Activated B cell treated with CpG ODN at 0.5 μM for 24 hours (primary cell): ENCODE results near the gene CCDC33. TPM values are rescaled to one million over a fixed set of nuclear protein-coding genes. Genes with fewer than 3 reads are reported as not detected.

Experiments
- ATAC-seq: fragments of 200-7000 bp; cut with Tn5 transposase; one replicate; pipeline ENCODE4 v1.10.0; 2021; ENCODE audit warnings: low read depth, mild to moderate bottlenecking, moderate library complexity
- CTCF ChIA-PET: fragments of 350-600 bp; sonication (Branson Sonifier 250); formaldehyde crosslinking; loops from one replicate; lab custom pipeline; 2021; ENCODE audit warnings: antibody characterized with exemption; lab: Charles Lee
- POLR2A ChIA-PET: fragments of 350-600 bp; sonication (Branson Sonifier 250); formaldehyde crosslinking; loops from one replicate; lab custom pipeline; 2021; ENCODE audit warnings: antibody characterized with exemption; lab: Charles Lee
- DNase-seq: peaks from one replicate; pipeline ENCODE4 v3.0.0; 2022
- H3K27ac Mint-ChIP-seq: one replicate; pipeline ENCODE4 v1.8.0; 2020; ENCODE audit warnings: mixed read lengths
- H3K27me3 Mint-ChIP-seq: one replicate; pipeline ENCODE4 v1.8.0; 2021; ENCODE audit warnings: mixed read lengths
- H3K36me3 Mint-ChIP-seq: one replicate; pipeline ENCODE4 v1.8.0; 2021; ENCODE audit warnings: low read depth, mixed read lengths
- H3K4me1 Mint-ChIP-seq: one replicate; pipeline ENCODE4 v1.8.0; 2021; ENCODE audit warnings: mixed read lengths
- H3K4me3 Mint-ChIP-seq: one replicate; pipeline ENCODE4 v1.8.0; 2020; ENCODE audit warnings: mild to moderate bottlenecking, mixed read lengths
- H3K9me3 Mint-ChIP-seq: one replicate; pipeline ENCODE4 v1.8.0; 2020; ENCODE audit warnings: mixed read lengths
- intact Hi-C: fragments of 100-400 bp; cut with micrococcal nuclease; formaldehyde crosslinking; loops from one replicate; pipeline ENCODE4 v1.15.1; 2024
- total RNA-seq: library from RNA; stranded (reverse); gene quantifications from 2 replicates; pipeline ENCODE4 v1.2.3, GENCODE V29; 2022
- TF ChIP-seq, protein P1 (sequence below): fragments of 200-600 bp; IDR thresholded peaks from one replicate; pipeline ENCODE4 v1.8.0; 2022; ENCODE audit warnings: antibody characterized with exemption, mild to moderate bottlenecking

The CCDC33 gene
- total RNA-seq, 1 donor from 2014 or later: not detected

DNA sequence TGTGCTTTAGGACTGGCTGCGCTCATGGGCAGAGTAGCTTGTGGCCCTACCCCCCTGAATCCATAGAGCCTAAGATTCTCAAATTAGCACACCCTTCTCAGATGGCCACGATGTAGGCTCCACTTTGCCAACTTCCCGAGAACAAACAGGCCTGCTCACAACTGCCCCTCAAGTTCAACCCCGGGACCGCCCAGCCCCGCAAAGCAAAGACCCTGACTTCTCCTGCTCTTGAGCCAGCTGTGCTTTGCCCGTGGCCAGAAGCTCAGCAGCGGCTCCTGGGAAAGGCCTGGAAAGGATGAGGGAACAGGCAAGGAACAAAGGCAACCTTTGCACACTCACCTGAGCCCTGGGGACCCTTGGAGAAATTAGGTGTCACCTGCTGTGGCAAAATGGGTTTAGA lies 99.3 kb downstream of the CCDC33 start:
- intact Hi-C loops: no loop called here
- Mint-ChIP-seq H3K4me3 (no peak overlapping the region), H3K9me3 (no peaks in the 10 kb centered on the region), H3K27me3 (no peaks in the 10 kb centered on the region), H3K36me3 (no peaks in the 10 kb centered on the region), H3K4me1 (no peaks in the 10 kb centered on the region), H3K27ac (no peak overlapping the region)
- POLR2A ChIA-PET: no interaction called here
- DNase-seq (no peak), ATAC-seq (no peak)
- TF ChIP-seq, protein P1, sequence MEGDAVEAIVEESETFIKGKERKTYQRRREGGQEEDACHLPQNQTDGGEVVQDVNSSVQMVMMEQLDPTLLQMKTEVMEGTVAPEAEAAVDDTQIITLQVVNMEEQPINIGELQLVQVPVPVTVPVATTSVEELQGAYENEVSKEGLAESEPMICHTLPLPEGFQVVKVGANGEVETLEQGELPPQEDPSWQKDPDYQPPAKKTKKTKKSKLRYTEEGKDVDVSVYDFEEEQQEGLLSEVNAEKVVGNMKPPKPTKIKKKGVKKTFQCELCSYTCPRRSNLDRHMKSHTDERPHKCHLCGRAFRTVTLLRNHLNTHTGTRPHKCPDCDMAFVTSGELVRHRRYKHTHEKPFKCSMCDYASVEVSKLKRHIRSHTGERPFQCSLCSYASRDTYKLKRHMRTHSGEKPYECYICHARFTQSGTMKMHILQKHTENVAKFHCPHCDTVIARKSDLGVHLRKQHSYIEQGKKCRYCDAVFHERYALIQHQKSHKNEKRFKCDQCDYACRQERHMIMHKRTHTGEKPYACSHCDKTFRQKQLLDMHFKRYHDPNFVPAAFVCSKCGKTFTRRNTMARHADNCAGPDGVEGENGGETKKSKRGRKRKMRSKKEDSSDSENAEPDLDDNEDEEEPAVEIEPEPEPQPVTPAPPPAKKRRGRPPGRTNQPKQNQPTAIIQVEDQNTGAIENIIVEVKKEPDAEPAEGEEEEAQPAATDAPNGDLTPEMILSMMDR: no peak
- CTCF ChIA-PET: no interaction called here

GRCh38 chr15:74336061-74337005 lies 100.2 kb downstream of the CCDC33 start:
- Mint-ChIP-seq H3K4me1 (no peaks in the 10 kb centered on the region), H3K27me3 (no peaks in the 10 kb centered on the region), H3K27ac (no peak overlapping the region), H3K4me3 (no peak overlapping the region), H3K9me3 (no peaks in the 10 kb centered on the region), H3K36me3 (no peaks in the 10 kb centered on the region)
- ATAC-seq: no peak
- CTCF ChIA-PET: no interaction called here
- TF ChIP-seq, protein P1: no peak
- no peak for DNase-seq
- POLR2A ChIA-PET: interaction anchor here (0.5 kb wide), 1 partner anchor 665 kb away, joined by 5 read pairs; no protein-coding TSS in a partner anchor
- intact Hi-C loops: no loop called here

GRCh38 chr15:74337146-74337545 lies 101.0 kb downstream of the CCDC33 start:
- Mint-ChIP-seq H3K4me3 (no peak overlapping the region), H3K4me1 (no peaks in the 10 kb centered on the region), H3K9me3 (no peaks in the 10 kb centered on the region), H3K27me3 (no peaks in the 10 kb centered on the region), H3K36me3 (no peaks in the 10 kb centered on the region), H3K27ac (no peak overlapping the region)
- DNase-seq (no peak), ATAC-seq (no peak)
- intact Hi-C loops: no loop called here
- CTCF ChIA-PET: no interaction called here
- POLR2A ChIA-PET: no interaction called here
- TF ChIP-seq, protein P1: no peak

- ChIA-PET CTCF (no interaction called here), POLR2A (no interaction called here)
- H3K27ac Mint-ChIP-seq: no peak overlapping the region
- DNase-seq (no peak), ATAC-seq (no peak)
- no peaks in the 10 kb centered on the region for H3K9me3 Mint-ChIP-seq
- intact Hi-C loops: no loop called here
- no peaks in the 10 kb centered on the region for H3K4me1 Mint-ChIP-seq
- no peaks in the 10 kb centered on the region for H3K36me3 Mint-ChIP-seq
- H3K4me3 Mint-ChIP-seq: no peak overlapping the region
- no peaks in the 10 kb centered on the region for H3K27me3 Mint-ChIP-seq
- TF ChIP-seq, protein P1: no peak
These were observed 101.6 kb downstream of the CCDC33 start for GRCh38 chr15:74337607-74338211.

GRCh38 chr15:74338676-74339075 lies 102.5 kb downstream of the CCDC33 start:
- Mint-ChIP-seq H3K9me3 (no peaks in the 10 kb centered on the region), H3K4me1 (no peaks in the 10 kb centered on the region), H3K27ac (no peak overlapping the region), H3K36me3 (no peaks in the 10 kb centered on the region), H3K4me3 (no peak overlapping the region), H3K27me3 (no peaks in the 10 kb centered on the region)
- intact Hi-C loops: no loop called here
- CTCF ChIA-PET: no interaction called here
- no peak for ATAC-seq
- POLR2A ChIA-PET: no interaction called here
- no peak for DNase-seq
- TF ChIP-seq, protein P1: no peak
